ENCODE results near the gene CAGE1.

The CAGE1 gene

GRCh38 chr6:7301702-7302101 lies 87.8 kb downstream of the CAGE1 start:
- no peaks in the 10 kb centered on the region for H3K9me3 ChIP-seq (ENCODE audit: control insufficient read depth, low read length)
- H3K36me3 ChIP-seq (ENCODE audit: control insufficient read depth, insufficient read depth, low read length, severe bottlenecking): peaks cover 95% of the 10 kb centered on the region
- H3K4me1 ChIP-seq (ENCODE audit: control insufficient read depth, insufficient read depth, low read length): peaks cover 17% of the 10 kb centered on the region
- no peak for DNase-seq (ENCODE audit: low read depth)
- no peak overlapping the region for H3K9ac ChIP-seq (ENCODE audit: low read length)
- no peak overlapping the region for H3K4me3 ChIP-seq (ENCODE audit: low read length)
- no peaks in the 10 kb centered on the region for H3K27me3 ChIP-seq (replicated peaks; ENCODE audit: control insufficient read depth, insufficient read depth, low read length)

- Histone ChIP-seq H3K36me3 (ENCODE audit: control insufficient read depth, insufficient read depth, low read length, severe bottlenecking) (peaks cover 99% of the 10 kb centered on the region), H3K27me3 (replicated peaks; ENCODE audit: control insufficient read depth, insufficient read depth, low read length) (no peaks in the 10 kb centered on the region), H3K4me1 (ENCODE audit: control insufficient read depth, insufficient read depth, low read length) (peaks cover 17% of the 10 kb centered on the region), H3K9ac (ENCODE audit: low read length) (no peak overlapping the region), H3K4me3 (ENCODE audit: low read length) (no peak overlapping the region), H3K9me3 (ENCODE audit: control insufficient read depth, low read length) (no peaks in the 10 kb centered on the region)
- no peak for DNase-seq (ENCODE audit: low read depth)
These were observed 88.6 kb downstream of the CAGE1 start for GRCh38 chr6:7300926-7301325.

DNA sequence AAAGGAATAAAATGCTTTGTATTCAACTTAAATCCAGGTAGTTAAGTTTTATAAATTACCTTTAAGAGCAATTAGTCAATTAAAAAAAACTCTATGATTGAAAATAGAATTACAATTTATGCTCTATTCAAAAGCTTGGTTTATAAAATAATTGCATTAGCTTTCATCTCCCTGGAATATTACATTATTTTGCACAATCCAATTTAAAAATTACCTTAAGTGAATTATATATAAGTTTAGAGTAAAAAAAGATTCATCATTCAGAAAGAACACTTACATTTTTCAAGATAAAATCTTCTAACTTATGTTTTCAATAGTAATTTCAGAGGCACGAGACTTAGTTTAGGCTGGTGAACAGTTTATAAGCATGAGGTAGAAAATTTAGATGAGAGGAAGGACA lies 91.4 kb downstream of the CAGE1 start:
- Histone ChIP-seq H3K27me3 (replicated peaks; ENCODE audit: control insufficient read depth, insufficient read depth, low read length) (no peaks in the 10 kb centered on the region), H3K4me3 (ENCODE audit: low read length) (no peak overlapping the region), H3K9ac (ENCODE audit: low read length) (no peak overlapping the region), H3K36me3 (ENCODE audit: control insufficient read depth, insufficient read depth, low read length, severe bottlenecking) (peaks cover 97% of the 10 kb centered on the region), H3K4me1 (ENCODE audit: control insufficient read depth, insufficient read depth, low read length) (no peaks in the 10 kb centered on the region), H3K9me3 (ENCODE audit: control insufficient read depth, low read length) (no peaks in the 10 kb centered on the region)
- DNase-seq (ENCODE audit: low read depth): no peak

- Histone ChIP-seq H3K27me3 (replicated peaks; ENCODE audit: control insufficient read depth, insufficient read depth, low read length) (no peaks in the 10 kb centered on the region), H3K9ac (ENCODE audit: low read length) (no peak overlapping the region), H3K4me3 (ENCODE audit: low read length) (no peak overlapping the region), H3K36me3 (ENCODE audit: control insufficient read depth, insufficient read depth, low read length, severe bottlenecking) (peaks cover 97% of the 10 kb centered on the region), H3K9me3 (ENCODE audit: control insufficient read depth, low read length) (no peaks in the 10 kb centered on the region), H3K4me1 (ENCODE audit: control insufficient read depth, insufficient read depth, low read length) (no peaks in the 10 kb centered on the region)
- no peak for DNase-seq (ENCODE audit: low read depth)
These were observed 92.9 kb downstream of the CAGE1 start for GRCh38 chr6:7296602-7297001.

- Histone ChIP-seq H3K36me3 (ENCODE audit: control insufficient read depth, insufficient read depth, low read length, severe bottlenecking) (peaks cover 97% of the 10 kb centered on the region), H3K9ac (ENCODE audit: low read length) (no peak overlapping the region), H3K9me3 (ENCODE audit: control insufficient read depth, low read length) (no peaks in the 10 kb centered on the region), H3K4me1 (ENCODE audit: control insufficient read depth, insufficient read depth, low read length) (no peaks in the 10 kb centered on the region), H3K4me3 (ENCODE audit: low read length) (no peak overlapping the region), H3K27me3 (replicated peaks; ENCODE audit: control insufficient read depth, insufficient read depth, low read length) (no peaks in the 10 kb centered on the region)
- no peak for DNase-seq (ENCODE audit: low read depth)
These were observed 93.6 kb downstream of the CAGE1 start for GRCh38 chr6:7295916-7296315.

- Histone ChIP-seq H3K4me1 (ENCODE audit: control insufficient read depth, insufficient read depth, low read length) (no peaks in the 10 kb centered on the region), H3K36me3 (ENCODE audit: control insufficient read depth, insufficient read depth, low read length, severe bottlenecking) (peaks cover 98% of the 10 kb centered on the region), H3K9me3 (ENCODE audit: control insufficient read depth, low read length) (no peaks in the 10 kb centered on the region), H3K9ac (ENCODE audit: low read length) (no peak overlapping the region), H3K4me3 (ENCODE audit: low read length) (no peak overlapping the region), H3K27me3 (replicated peaks; ENCODE audit: control insufficient read depth, insufficient read depth, low read length) (no peaks in the 10 kb centered on the region)
- DNase-seq (ENCODE audit: low read depth): no peak
These were observed 96.8 kb downstream of the CAGE1 start for GRCh38 chr6:7292596-7293255.

GRCh38 chr6:7290079-7290478 lies 99.5 kb downstream of the CAGE1 start:
- no peaks in the 10 kb centered on the region for H3K9me3 ChIP-seq (ENCODE audit: control insufficient read depth, low read length)
- DNase-seq (ENCODE audit: low read depth): no peak
- H3K27me3 ChIP-seq (replicated peaks; ENCODE audit: control insufficient read depth, insufficient read depth, low read length): no peaks in the 10 kb centered on the region
- H3K9ac ChIP-seq (ENCODE audit: low read length): no peak overlapping the region
- peaks cover 98% of the 10 kb centered on the region for H3K36me3 ChIP-seq (ENCODE audit: control insufficient read depth, insufficient read depth, low read length, severe bottlenecking)
- H3K4me1 ChIP-seq (ENCODE audit: control insufficient read depth, insufficient read depth, low read length): no peaks in the 10 kb centered on the region
- no peak overlapping the region for H3K4me3 ChIP-seq (ENCODE audit: low read length)

DNA sequence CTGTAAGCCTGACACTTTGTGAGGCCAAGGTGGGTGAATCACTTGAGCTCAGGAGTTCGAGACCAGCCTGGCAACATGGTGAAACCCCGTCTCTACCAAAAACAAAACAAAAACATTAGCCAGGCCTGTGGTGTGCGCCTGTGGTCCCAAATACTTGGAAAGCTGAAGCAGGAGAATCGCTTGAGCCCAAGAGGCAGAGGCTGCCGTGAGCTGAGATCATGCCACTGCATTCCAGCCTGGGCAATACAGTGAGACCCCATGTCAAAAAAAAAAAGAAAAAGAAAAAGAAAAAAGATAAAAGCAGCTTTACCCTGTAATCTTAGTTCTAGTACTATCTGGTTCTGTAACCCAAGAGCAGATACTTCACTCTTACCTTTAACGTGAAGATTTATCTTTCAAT lies 104.1 kb downstream of the CAGE1 start:
- no peak for DNase-seq (ENCODE audit: low read depth)
- Histone ChIP-seq H3K4me1 (ENCODE audit: control insufficient read depth, insufficient read depth, low read length) (no peaks in the 10 kb centered on the region), H3K9ac (ENCODE audit: low read length) (no peak overlapping the region)

GRCh38 chr6:7283676-7284075 lies 105.9 kb downstream of the CAGE1 start:
- Histone ChIP-seq H3K4me1 (ENCODE audit: control insufficient read depth, insufficient read depth, low read length) (no peaks in the 10 kb centered on the region), H3K9ac (ENCODE audit: low read length) (no peak overlapping the region), H3K4me3 (ENCODE audit: low read length) (no peak overlapping the region), H3K9me3 (ENCODE audit: control insufficient read depth, low read length) (no peaks in the 10 kb centered on the region), H3K27me3 (replicated peaks; ENCODE audit: control insufficient read depth, insufficient read depth, low read length) (no peaks in the 10 kb centered on the region), H3K36me3 (ENCODE audit: control insufficient read depth, insufficient read depth, low read length, severe bottlenecking) (peaks cover 50% of the 10 kb centered on the region)
- no peak for DNase-seq (ENCODE audit: low read depth)

More for the DNA sequence above, 104.1 kb downstream of the CAGE1 start:
- H3K27me3 ChIP-seq (replicated peaks; ENCODE audit: control insufficient read depth, insufficient read depth, low read length): no peaks in the 10 kb centered on the region
- no peak overlapping the region for H3K4me3 ChIP-seq (ENCODE audit: low read length)
- H3K36me3 ChIP-seq (ENCODE audit: control insufficient read depth, insufficient read depth, low read length, severe bottlenecking): peaks cover 67% of the 10 kb centered on the region
- no peaks in the 10 kb centered on the region for H3K9me3 ChIP-seq (ENCODE audit: control insufficient read depth, low read length)

DNA sequence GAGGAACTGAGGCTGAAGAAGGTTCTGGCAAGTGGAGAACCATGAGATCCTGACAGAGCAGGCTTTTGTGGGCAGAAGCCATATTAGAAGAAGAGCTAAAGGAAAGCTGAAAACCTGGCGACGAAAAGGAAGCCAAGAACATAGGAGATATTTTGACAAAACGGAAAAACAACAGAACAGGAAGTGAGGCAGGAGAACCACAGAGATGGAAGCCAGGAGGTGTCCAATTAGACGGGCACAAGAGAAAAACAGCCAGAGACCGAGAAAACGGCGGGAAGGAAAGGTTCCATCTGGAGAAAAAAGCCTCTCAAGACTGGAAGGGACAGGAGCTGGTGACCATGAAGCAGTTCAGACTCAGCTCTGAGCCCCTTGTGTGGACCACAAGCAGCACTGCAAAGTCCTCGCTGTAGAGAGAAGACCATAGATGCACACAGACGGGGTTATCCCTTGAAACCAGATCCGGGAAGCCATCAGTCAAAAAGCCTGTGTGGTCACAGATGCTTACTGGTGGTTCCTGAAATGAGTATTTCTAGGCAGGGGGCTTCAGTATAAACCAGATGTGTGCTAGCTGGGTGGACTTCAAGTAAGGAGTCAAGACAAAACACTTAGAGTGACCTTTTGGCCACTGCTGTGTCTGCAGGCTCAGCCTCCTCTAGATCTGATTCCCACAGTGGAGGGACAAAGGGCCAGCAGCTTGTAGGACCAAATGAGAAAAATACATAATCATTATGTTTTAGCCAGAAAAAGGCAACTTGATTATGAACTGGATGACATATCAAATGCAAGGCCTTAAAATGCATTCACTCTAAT lies 107.2 kb downstream of the CAGE1 start:
- Histone ChIP-seq H3K4me1 (ENCODE audit: control insufficient read depth, insufficient read depth, low read length) (no peaks in the 10 kb centered on the region), H3K27me3 (replicated peaks; ENCODE audit: control insufficient read depth, insufficient read depth, low read length) (no peaks in the 10 kb centered on the region)
- DNase-seq (ENCODE audit: low read depth): no peak

More for the DNA sequence above, 107.2 kb downstream of the CAGE1 start:
- Histone ChIP-seq H3K4me3 (ENCODE audit: low read length) (no peak overlapping the region), H3K36me3 (ENCODE audit: control insufficient read depth, insufficient read depth, low read length, severe bottlenecking) (peaks cover 36% of the 10 kb centered on the region), H3K9me3 (ENCODE audit: control insufficient read depth, low read length) (no peaks in the 10 kb centered on the region), H3K9ac (ENCODE audit: low read length) (no peak overlapping the region)

Data from adipocyte (in vitro differentiated cells).